ENCODE measurements around the gene POTEM.
"Not testable (repeated sequence)": the region's sequence is repeated elsewhere in the genome, so short reads cannot be mapped to it uniquely, and the experiment has no call there.

DNA sequence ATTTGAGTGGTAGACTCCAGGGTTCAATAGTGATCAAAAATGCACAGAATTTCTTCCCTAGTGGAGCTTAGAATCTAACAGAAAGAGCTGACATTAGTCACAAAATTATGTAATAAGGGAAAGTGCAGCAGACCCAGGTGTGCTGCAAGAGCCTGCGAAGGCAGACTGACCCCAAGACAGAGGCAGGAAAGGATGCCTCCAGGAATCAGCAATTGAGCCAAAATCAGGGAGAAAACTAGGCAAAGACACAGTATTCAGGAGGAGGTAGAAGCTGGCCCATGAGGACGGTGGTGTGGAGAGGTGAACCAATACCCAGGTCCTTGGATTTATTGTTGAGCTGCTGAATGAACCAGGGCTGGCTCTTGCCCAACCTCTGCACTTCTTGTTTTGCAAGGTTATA is 76.2 kb downstream of the POTEM start:
- TF ChIP-seq, protein P1, sequence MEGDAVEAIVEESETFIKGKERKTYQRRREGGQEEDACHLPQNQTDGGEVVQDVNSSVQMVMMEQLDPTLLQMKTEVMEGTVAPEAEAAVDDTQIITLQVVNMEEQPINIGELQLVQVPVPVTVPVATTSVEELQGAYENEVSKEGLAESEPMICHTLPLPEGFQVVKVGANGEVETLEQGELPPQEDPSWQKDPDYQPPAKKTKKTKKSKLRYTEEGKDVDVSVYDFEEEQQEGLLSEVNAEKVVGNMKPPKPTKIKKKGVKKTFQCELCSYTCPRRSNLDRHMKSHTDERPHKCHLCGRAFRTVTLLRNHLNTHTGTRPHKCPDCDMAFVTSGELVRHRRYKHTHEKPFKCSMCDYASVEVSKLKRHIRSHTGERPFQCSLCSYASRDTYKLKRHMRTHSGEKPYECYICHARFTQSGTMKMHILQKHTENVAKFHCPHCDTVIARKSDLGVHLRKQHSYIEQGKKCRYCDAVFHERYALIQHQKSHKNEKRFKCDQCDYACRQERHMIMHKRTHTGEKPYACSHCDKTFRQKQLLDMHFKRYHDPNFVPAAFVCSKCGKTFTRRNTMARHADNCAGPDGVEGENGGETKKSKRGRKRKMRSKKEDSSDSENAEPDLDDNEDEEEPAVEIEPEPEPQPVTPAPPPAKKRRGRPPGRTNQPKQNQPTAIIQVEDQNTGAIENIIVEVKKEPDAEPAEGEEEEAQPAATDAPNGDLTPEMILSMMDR (IDR thresholded peaks at IDR 0.05; ENCODE audit: low read depth, low read length, poor library complexity, severe bottlenecking), result not testable (repeated sequence)
- not testable (repeated sequence) for TF ChIP-seq EZH2phosphoT487 (IDR thresholded peaks at IDR 0.05; ENCODE audit: borderline replicate concordance, low read length)

All from DOHH2 (cell line).